H1 (cell line): ENCODE measurements around the gene PSKH1. TPM values are rescaled to one million over a fixed set of nuclear protein-coding genes. Genes with fewer than 3 reads are reported as not detected.

ENCODE experiments used
- CTCF ChIA-PET: fragments of 300-600 bp; sonication (Branson Sonifier 250); formaldehyde crosslinking; loops from one replicate; lab custom pipeline; 2021; ENCODE audit not compliant: partially characterized antibody; lab: Charles Lee
- POLR2A ChIA-PET: fragments of 300-600 bp; sonication (Branson Sonifier 250); formaldehyde crosslinking; loops from one replicate; lab custom pipeline; 2021; ENCODE audit warnings: inconsistent platforms; ENCODE audit not compliant: partially characterized antibody; lab: Charles Lee
- DNase-seq, 2 experiments: peaks; one replicate each; pipeline versions ENCODE4 v3.0.0 to v3.0.0-alpha.2; 2010 to 2022; ENCODE audit warnings: low spot score in 2 of 2, low read depth in 1 of 2, mixed read lengths in 1 of 2
- FAIRE-seq: peaks from 2 replicates; lab custom pipeline; 2011; peaks lifted over from hg19 to GRCh38; lab: Jason Lieb, UNC
- H2AFZ ChIP-seq: 2 replicates; pipeline ENCODE4 v1.8.1; 2012; ENCODE audit warnings: low read length, inconsistent platforms
- H2AK5ac ChIP-seq: 2 replicates; pipeline ENCODE4 v1.6.1; 2013; ENCODE audit warnings: low read depth, low read length
- H2BK120ac ChIP-seq: replicated peaks from 2 replicates; pipeline ENCODE3; 2013; ENCODE audit warnings: low read depth, low read length, inconsistent platforms
- H2BK12ac ChIP-seq: 2 replicates; pipeline ENCODE4 v1.6.1; 2013; ENCODE audit warnings: low read depth, low read length
- H2BK15ac ChIP-seq: 2 replicates; pipeline ENCODE4 v1.6.1; 2013; ENCODE audit warnings: low read length
- H2BK20ac ChIP-seq: 2 replicates; pipeline ENCODE4 v1.6.1; 2013; ENCODE audit warnings: low read length
- H2BK5ac ChIP-seq: 2 replicates; pipeline ENCODE4 v1.6.1; 2013; ENCODE audit warnings: low read depth, low read length
- H3K14ac ChIP-seq: 2 replicates; pipeline ENCODE4 v1.6.1; 2013; ENCODE audit warnings: inconsistent platforms; ENCODE audit not compliant: insufficient read length
- H3K18ac ChIP-seq: 2 replicates; pipeline ENCODE4 v1.6.1; 2013; ENCODE audit warnings: low read length; ENCODE audit errors: extremely low read depth
- H3K23ac ChIP-seq: 2 replicates; pipeline ENCODE4 v1.6.1; 2013; ENCODE audit warnings: inconsistent platforms; ENCODE audit not compliant: insufficient read length
- H3K23me2 ChIP-seq: 2 replicates; pipeline ENCODE4 v1.6.1; 2013; ENCODE audit warnings: low read depth, low read length
- H3K27ac ChIP-seq: 2 replicates; pipeline ENCODE4 v1.6.1; 2011; ENCODE audit warnings: low read depth, low read length, inconsistent platforms
- H3K27me3 ChIP-seq, 4 experiments: replicated peaks in 1 of 4; 1 replicate in 1 of 4; 2 replicates in 3 of 4; pipeline versions ENCODE4 v1.6.1 to v1.8.1; 2011 to 2013; ENCODE audit warnings: low read length in 3 of 4, mild to moderate bottlenecking in 3 of 4, inconsistent platforms in 2 of 4, mixed read lengths in 2 of 4, moderate library complexity in 1 of 4; ENCODE audit not compliant: control insufficient read depth in 3 of 4, insufficient read depth in 3 of 4; ENCODE audit errors: extremely low read depth in 1 of 4
- H3K36me3 ChIP-seq, 4 experiments: 2 replicates each; pipeline versions ENCODE4 v1.6.1 to v1.8.1; 2011 to 2013; ENCODE audit warnings: mild to moderate bottlenecking in 4 of 4, low read length in 3 of 4, moderate library complexity in 2 of 4, control low read depth in 1 of 4, inconsistent platforms in 1 of 4; ENCODE audit not compliant: insufficient read depth in 4 of 4, control insufficient read depth in 2 of 4
- H3K4ac ChIP-seq: replicated peaks from 2 replicates; pipeline ENCODE3; 2013; ENCODE audit warnings: low read length, low read depth, mixed read lengths, inconsistent platforms; ENCODE audit not compliant: insufficient read length
- H3K4me1 ChIP-seq, 4 experiments: replicated peaks in 1 of 4; 1 replicate in 1 of 4; 2 replicates in 3 of 4; pipeline versions ENCODE4 v1.6.1 to v1.8.1; 2011 to 2013; ENCODE audit warnings: low read length in 3 of 4, inconsistent platforms in 2 of 4, mixed read lengths in 1 of 4; ENCODE audit not compliant: insufficient read depth in 4 of 4, control insufficient read depth in 3 of 4
- H3K4me2 ChIP-seq, 2 experiments: 2 replicates each; pipeline versions ENCODE4 v1.6.1 to v1.8.1; 2011 to 2013; ENCODE audit warnings: low read depth in 2 of 2, low read length in 2 of 2, control low read depth in 1 of 2, inconsistent platforms in 1 of 2, mild to moderate bottlenecking in 1 of 2; ENCODE audit not compliant: insufficient read depth in 1 of 2
- H3K4me3 ChIP-seq, 4 experiments: fragments of 200-600, 300-600 bp in 1 of 4; sonication (generic), shearing (Covaris generic), sonication (Bioruptor Twin) in 1 of 4; 2 replicates each; pipeline versions ENCODE4 v1.5.1 to v1.8.1; 2011 to 2016; ENCODE audit warnings: low read length in 4 of 4, low read depth in 3 of 4, control low read depth in 2 of 4, inconsistent platforms in 2 of 4, mild to moderate bottlenecking in 2 of 4, mixed read lengths in 1 of 4, moderate library complexity in 1 of 4; ENCODE audit not compliant: insufficient read depth in 2 of 4; ENCODE audit errors: extremely low read depth in 1 of 4
- H3K56ac ChIP-seq: replicated peaks from 2 replicates; pipeline ENCODE3; 2013; ENCODE audit warnings: low read depth, mild to moderate bottlenecking, mixed read lengths, low read length, inconsistent platforms; ENCODE audit not compliant: insufficient read length
- H3K79me1 ChIP-seq: 2 replicates; pipeline ENCODE4 v1.6.1; 2013; ENCODE audit warnings: low read depth, low read length, control low read depth
- H3K79me2 ChIP-seq, 2 experiments: 2 replicates each; pipeline versions ENCODE4 v1.6.1 to v1.8.1; 2012 to 2013; ENCODE audit warnings: low read length in 2 of 2, mild to moderate bottlenecking in 2 of 2, inconsistent platforms in 1 of 2; ENCODE audit not compliant: insufficient read depth in 2 of 2, control insufficient read depth in 1 of 2
- H3K9ac ChIP-seq, 4 experiments: replicated peaks in 1 of 4; 1 replicate in 1 of 4; 2 replicates in 3 of 4; pipeline versions ENCODE4 v1.6.1 to v1.8.1; 2011 to 2013; ENCODE audit warnings: low read depth in 3 of 4, low read length in 3 of 4, control low read depth in 2 of 4, mild to moderate bottlenecking in 2 of 4, moderate library complexity in 2 of 4, inconsistent platforms in 1 of 4; ENCODE audit errors: extremely low read depth in 1 of 4
- H3K9me3 ChIP-seq, 2 experiments: 2 replicates each; pipeline versions ENCODE4 v1.6.1 to v1.8.1; 2012 to 2013; ENCODE audit warnings: mild to moderate bottlenecking in 2 of 2, moderate library complexity in 2 of 2, control low read depth in 1 of 2, inconsistent platforms in 1 of 2, low read depth in 1 of 2, low read length in 1 of 2, mixed read lengths in 1 of 2; ENCODE audit not compliant: insufficient read depth in 2 of 2
- H4K20me1 ChIP-seq, 2 experiments: replicated peaks in 1 of 2; 2 replicates each; pipeline versions ENCODE3 to v1.8.1; 2011 to 2013; ENCODE audit warnings: inconsistent platforms in 2 of 2, low read length in 2 of 2, mild to moderate bottlenecking in 1 of 2; ENCODE audit not compliant: insufficient read depth in 2 of 2, control insufficient read depth in 1 of 2
- H4K5ac ChIP-seq: 2 replicates; pipeline ENCODE4 v1.6.1; 2013; ENCODE audit warnings: low read length, low read depth, mixed read lengths, inconsistent platforms; ENCODE audit not compliant: insufficient read length
- H4K8ac ChIP-seq: 2 replicates; pipeline ENCODE4 v1.8.0; 2013; ENCODE audit warnings: mild to moderate bottlenecking, moderate library complexity, low read length, inconsistent platforms; ENCODE audit not compliant: insufficient read depth; ENCODE audit errors: extremely low read depth
- H4K91ac ChIP-seq: replicated peaks from 2 replicates; pipeline ENCODE3; 2013; ENCODE audit warnings: low read length, mixed read lengths, inconsistent platforms; ENCODE audit not compliant: insufficient read length
- ATF3 ChIP-seq: IDR thresholded peaks from 2 replicates; pipeline ENCODE4 v1.6.1; 2011; ENCODE audit warnings: low read depth, mild to moderate bottlenecking, low read length; ENCODE audit not compliant: insufficient read depth
- BRCA1 ChIP-seq: IDR thresholded peaks from 2 replicates; pipeline ENCODE4 v1.6.1; 2012; ENCODE audit warnings: low read depth, low read length, improper control_type of control experiment
- CHD2 ChIP-seq: IDR thresholded peaks from 2 replicates; pipeline ENCODE4 v1.6.1; 2012; ENCODE audit warnings: low read length, improper control_type of control experiment
- EP300 ChIP-seq, 2 experiments: IDR thresholded peaks; 1 replicate in 1 of 2; 2 replicates in 1 of 2; pipeline ENCODE4 v1.6.1; 2011 to 2012; ENCODE audit warnings: low read depth in 2 of 2, low read length in 2 of 2, mild to moderate bottlenecking in 2 of 2, borderline replicate concordance in 1 of 2, inconsistent platforms in 1 of 2, moderate library complexity in 1 of 2
- PHF8 ChIP-seq: fragments of 200-600 bp; sonication (generic); conservative IDR thresholded peaks from 2 replicates; pipeline ENCODE4 v1.7.1; 2012; ENCODE audit warnings: low read depth, mild to moderate bottlenecking, inconsistent platforms, low read length, moderate library complexity
- POLR2A ChIP-seq, 2 experiments: IDR thresholded peaks; 1 replicate in 1 of 2; 2 replicates in 1 of 2; pipeline ENCODE4 v1.6.1; 2011; ENCODE audit warnings: low read depth in 2 of 2, low read length in 2 of 2, mild to moderate bottlenecking in 2 of 2; ENCODE audit errors: control extremely low read depth in 1 of 2
- POLR2AphosphoS5 ChIP-seq: IDR thresholded peaks from 2 replicates; pipeline ENCODE4 v1.6.1; 2011; ENCODE audit warnings: low read depth, low read length
- SIN3A ChIP-seq, 2 experiments: IDR thresholded peaks in 1 of 2; conservative IDR thresholded peaks in 1 of 2; 2 replicates each; pipeline ENCODE4 v1.6.1; 2011 to 2012; ENCODE audit warnings: low read length in 2 of 2, improper control_type of control experiment in 1 of 2, low read depth in 1 of 2, mild to moderate bottlenecking in 1 of 2
- WGBS, 2 experiments: shearing (Covaris generic) in 1 of 2; methylation state at CpG; one replicate each; pipeline versions ENCODE4 v1.1.6 to v1.1.7; 2013 to 2015; ENCODE audit warnings: low lambda C conversion rate in 2 of 2, mixed read lengths in 2 of 2, inconsistent platforms in 1 of 2, low coverage in 1 of 2, missing lambda C conversion rate in 1 of 2; ENCODE audit not compliant: insufficient replicate concordance in 2 of 2, insufficient coverage in 1 of 2, insufficient read length in 1 of 2; ENCODE audit errors: extremely low coverage in 1 of 2, missing lambda C conversion rate in 1 of 2; 5-methylcytosine and 5-hydroxymethylcytosine counted together
- polyA plus RNA-seq, 7 experiments: library from polyadenylated mRNA; depleted of rRNA in 3 of 7; stranded (reverse) in 5 of 7; unstranded in 2 of 7; fragments of >200 nt in 5 of 7; fragments of 200-250 nt in 2 of 7; gene quantifications; 1 replicate in 5 of 7; 2 replicates in 1 of 7; 4 replicates in 1 of 7; pipeline versions ENCODE4 v1.2.1 to v1.2.3, GENCODE V29; 2011 to 2013; ENCODE audit warnings: missing spikeins in 2 of 7, mixed read lengths in 2 of 7
- total RNA-seq: library from RNA; stranded (reverse); fragmentation: NEBNext Ultra II Directional; extraction: Animal tissue kit (Norgen Biotek cat#: 25700); gene quantifications from 2 replicates; pipeline ENCODE4 v1.2.1, GENCODE V29; 2021

The PSKH1 gene
- total and polyA plus RNA-seq, 2 of the 8 experiments (the other 6 are each of a cell fraction or from before 2014, with no cell fraction given) = 24.8 to 51.0 TPM

- Histone ChIP-seq H3K9me3 (no peaks in the 10 kb centered on the region), H3K23me2 (no peaks in the 10 kb centered on the region), H3K79me2 (no peaks in the 10 kb centered on the region; a peak in 1 of 4 replicates), H2AFZ (no peak overlapping the region), H2BK120ac (no peak overlapping the region), H3K4me1 (peaks cover 0 to 10% (median 4%) of the 10 kb centered on the region in 4 experiments; a peak in 6 of 7 replicates), H2BK20ac (no peak overlapping the region), H3K79me1 (peaks cover 10% of the 10 kb centered on the region), H3K4me3 (no peak overlapping the region), H4K91ac (no peak overlapping the region), H3K14ac (no peak overlapping the region), H3K56ac (no peak overlapping the region), H4K8ac (no peak overlapping the region), H3K27ac (peak overlapping the region; percentile 22; the same call in 1 of the 2 replicates), H4K20me1 (peaks cover 2 to 5% of the 10 kb centered on the region in 2 experiments), H3K4me2 (0 out of 4 replicates have a peak overlapping the region, but pooled peaks have one; percentile 6 to 12), H4K5ac (no peak overlapping the region), H2BK15ac (no peak overlapping the region), H3K4ac (no peak overlapping the region), H3K27me3 (no peaks in the 10 kb centered on the region), H3K36me3 (peaks cover 0 to under 1% (median 0%) of the 10 kb centered on the region in 4 experiments; a peak in 2 of 8 replicates), H3K9ac (peak overlapping the region in 1 of 4 experiments; percentile 56; a peak in 2 of 7 replicates), H3K23ac (no peak overlapping the region), H2BK5ac (no peak overlapping the region; the same call in 1 of the 2 replicates)
- ChIA-PET POLR2A (interaction anchor here (0.9 to 2.0 kb wide), 9 partner anchors 10 to 143 kb away, joined by 3 to 9 read pairs (median 3); partner anchors contain the start of genes PSKH1 and PSMB10), CTCF (interaction anchor here (0.7 to 4.1 kb wide), 14 partner anchors 11 to 401 kb away, joined by 3 to 39 read pairs (median 4); partner anchors contain the start of genes LCAT and NRN1L)
- FAIRE-seq (no peak), DNase-seq (no peak)
- TF ChIP-seq EP300 (IDR thresholded peaks at IDR 0.05; ENCODE audit: borderline replicate concordance in 1 of 2, low read depth in 2 of 2, low read length in 2 of 2) (no peak), POLR2A (IDR thresholded peaks at IDR 0.05; ENCODE audit: control extremely low read depth in 1 of 2, low read depth in 2 of 2, low read length in 2 of 2) (no peak), ATF3 (no peak), POLR2AphosphoS5 (no peak), SIN3A (conservative IDR thresholded peaks at IDR 0.05 in 1 of 2, IDR thresholded peaks at IDR 0.05 in 1 of 2; ENCODE audit: low read depth in 1 of 2, low read length in 2 of 2) (no peak), BRCA1 (no peak), PHF8 (no peak), CHD2 (no peak)
- TF ChIP-seq, all 59 proteins: peak for 0
- Histone ChIP-seq H2AK5ac (no peak overlapping the region), H2BK12ac (no peak overlapping the region), H3K18ac (peak overlapping the region; percentile 24; the same call in 1 of the 2 replicates)
- 78% methylated on average over 7 of the region's 7 CpGs; no CpG with 5 or more reads in 1 of the 2 experiments for WGBS, 2 experiments
Observed at GRCh38 chr16:67914758-67915495, 21.9 kb downstream of the PSKH1 start.
